Glomerular visceral epithelial cell (primary cell): ENCODE data around the gene AXIN2.
"Not testable (repeated sequence)": the region's sequence is repeated elsewhere in the genome, so short reads cannot be mapped to it uniquely, and the experiment has no call there.

Experiments used
- DNase-seq: peaks from one replicate; pipeline ENCODE4 v3.0.0-alpha.2; 2016; ENCODE audit errors: extremely low spot score

The AXIN2 gene

GRCh38 chr17:65523853-65524664, 37.4 kb downstream of the AXIN2 start:
- no peak for DNase-seq

GRCh38 chr17:65523411-65523810, 38.0 kb downstream of the AXIN2 start:
- DNase-seq: no peak

DNA sequence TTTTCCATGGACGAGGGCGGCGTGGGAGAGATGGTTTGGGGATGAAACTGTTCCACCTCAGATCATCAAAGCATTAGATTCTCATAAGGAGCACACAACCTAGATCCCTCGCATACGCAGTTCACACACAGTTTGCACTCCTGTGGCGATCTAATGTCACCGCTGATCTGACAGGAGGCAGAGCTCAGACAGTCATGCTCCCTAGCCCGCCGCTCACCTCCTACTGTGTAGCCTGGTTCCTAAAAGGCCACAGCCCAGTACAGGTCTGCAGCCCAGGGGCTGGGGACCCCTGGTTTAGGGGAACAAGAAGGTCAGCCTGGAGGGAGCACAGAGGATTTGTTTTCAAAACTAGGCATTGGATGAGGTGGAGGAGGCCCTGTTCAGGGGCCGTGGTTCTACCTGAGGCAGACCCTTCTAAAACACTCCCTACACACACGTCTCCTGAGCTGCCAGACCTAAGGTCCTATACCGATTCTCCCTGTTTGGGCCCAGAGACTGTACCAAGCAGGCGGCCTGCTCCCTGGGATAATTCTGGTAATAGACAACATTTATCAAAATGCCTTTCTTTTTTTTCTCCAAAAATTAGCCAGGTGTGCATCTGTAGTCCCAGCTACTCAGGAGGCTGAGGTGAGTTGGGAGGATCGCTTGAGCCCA, 38.6 kb downstream of the AXIN2 start:
- no peak for DNase-seq

DNA sequence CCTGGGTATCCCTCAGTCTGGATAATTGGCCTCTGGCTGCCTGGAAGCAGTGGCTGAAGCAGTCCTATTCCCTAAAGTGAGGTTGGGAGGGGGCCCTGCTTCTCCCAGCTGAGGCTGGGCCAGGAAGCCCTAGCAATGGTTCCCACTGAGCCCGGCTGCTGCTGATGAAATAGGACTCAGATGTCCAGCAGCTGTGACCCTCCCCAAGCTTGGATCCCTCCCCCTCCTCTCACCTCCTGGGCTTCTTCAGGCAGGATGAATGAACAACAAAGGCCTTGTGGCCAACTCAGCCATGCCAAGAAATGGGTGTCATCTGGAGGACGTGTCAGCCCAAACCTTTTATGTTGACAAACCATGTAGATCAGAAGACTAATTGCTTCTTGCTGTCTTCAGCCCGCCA, 42.0 kb downstream of the AXIN2 start:
- no peak for DNase-seq

- DNase-seq: no peak
Observed at GRCh38 chr17:65518256-65518655, 43.2 kb downstream of the AXIN2 start.

DNA sequence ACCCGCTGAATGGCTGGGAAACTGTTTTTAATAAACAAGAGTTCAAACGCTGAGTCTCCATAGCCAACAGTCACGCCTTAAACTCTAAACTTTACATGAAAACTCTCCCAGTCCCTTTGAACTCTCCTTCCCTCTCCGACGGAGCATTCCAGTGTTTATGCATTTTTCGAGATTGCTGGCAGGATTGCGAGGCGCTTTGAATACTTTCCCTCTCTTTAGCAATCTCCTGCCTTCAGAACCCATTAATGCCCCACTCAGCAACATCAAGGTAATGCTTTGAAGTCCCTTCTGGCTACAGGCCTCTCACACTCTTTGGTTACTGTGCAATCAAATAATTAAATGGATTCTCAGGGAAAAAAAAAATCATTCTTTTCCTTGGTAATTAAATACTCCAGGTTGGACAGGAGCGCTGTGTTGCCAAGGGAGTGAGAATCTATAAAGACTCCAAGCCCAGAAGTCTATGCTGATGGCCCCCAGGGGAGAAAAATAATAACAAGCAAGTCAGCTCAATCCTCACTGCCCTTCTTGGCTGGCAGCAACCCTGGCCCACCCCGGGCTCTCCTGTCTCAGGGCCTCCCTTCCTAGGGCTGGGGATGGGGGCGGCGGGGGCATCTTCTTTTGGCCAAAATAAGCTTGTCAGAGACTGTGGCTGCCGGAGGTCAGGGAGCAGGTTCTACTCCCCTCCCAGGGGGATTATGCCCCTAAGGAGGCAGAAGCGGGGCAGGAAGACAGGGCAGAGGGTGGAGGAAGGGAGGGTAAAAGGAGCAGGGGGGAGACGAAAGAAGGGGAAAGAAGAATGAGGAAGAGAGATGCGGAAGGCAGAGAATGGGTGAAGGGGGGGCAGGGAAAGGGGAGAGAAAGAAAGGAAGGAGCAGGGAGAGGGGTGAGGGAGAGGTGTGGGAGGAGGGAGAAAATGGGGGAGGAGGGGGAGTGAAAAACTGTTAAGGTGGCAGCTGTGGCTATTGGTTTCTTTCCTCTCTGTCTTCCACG, 45.2 kb downstream of the AXIN2 start:
- no peak for DNase-seq

DNA sequence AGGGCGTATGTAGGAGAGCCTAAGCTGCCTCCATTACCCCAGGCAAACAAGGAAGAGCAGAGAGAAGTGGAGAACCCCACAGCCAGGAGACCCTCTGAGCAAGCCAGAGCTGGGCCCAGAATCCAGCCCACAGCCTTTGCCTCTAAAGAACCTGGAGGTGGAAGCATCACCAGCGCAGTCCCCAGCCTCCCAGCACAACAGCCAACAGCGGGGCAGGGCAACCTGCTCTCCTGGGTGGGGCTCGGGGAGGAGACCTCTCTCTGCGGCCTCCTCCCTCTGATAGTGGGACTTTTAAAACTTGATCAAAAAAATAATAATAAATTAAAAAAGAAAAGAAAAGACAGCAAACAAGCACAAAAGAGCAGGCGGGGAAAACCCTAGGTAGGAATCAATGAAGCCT, 45.9 kb downstream of the AXIN2 start:
- DNase-seq: no peak

GRCh38 chr17:65514541-65514940, 46.9 kb downstream of the AXIN2 start:
- DNase-seq: no peak

DNA sequence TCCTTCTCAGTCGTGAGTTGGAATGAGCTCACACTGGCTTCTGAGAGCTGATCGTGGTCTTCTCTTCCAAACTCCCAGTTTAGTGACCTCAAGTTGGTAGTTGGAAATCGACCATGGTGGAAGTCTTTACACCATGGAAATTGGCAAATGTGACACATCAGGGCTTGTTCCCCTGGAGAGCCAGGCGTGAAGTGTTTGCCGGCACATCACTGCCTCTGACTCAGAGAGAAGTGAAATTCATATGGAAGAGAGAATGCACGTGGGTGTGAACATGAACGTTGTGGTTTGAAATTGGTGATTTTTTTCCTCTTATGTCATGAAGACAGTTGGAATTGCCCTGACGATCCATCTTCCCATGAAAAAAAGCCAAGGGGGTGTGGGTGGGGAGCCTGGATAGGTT, 47.4 kb downstream of the AXIN2 start:
- DNase-seq: peak; percentile 47

- DNase-seq: no peak
Observed at GRCh38 chr17:65511316-65511715, 50.1 kb downstream of the AXIN2 start.

DNA sequence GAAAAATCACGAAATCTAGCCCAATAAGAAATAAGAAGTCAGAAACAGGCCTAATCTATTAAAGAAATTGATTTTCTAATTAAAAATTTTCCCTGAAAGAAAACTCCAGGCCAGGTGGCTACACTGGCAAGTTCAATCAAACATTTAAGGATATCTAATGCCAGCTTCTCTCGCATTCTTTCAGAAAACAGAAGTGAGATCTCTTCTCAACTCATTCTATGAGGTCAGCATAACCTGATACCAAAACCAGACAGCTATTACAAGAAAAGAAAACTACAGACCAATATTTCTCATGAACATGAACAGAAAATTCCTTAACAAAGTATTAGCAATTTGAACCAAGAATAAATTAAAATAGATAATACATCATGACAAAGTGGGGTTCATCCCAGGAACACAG, 52.4 kb downstream of the AXIN2 start:
- DNase-seq: no peak

- DNase-seq: not testable (repeated sequence)
Observed at GRCh38 chr17:65504673-65505072, 56.8 kb downstream of the AXIN2 start.

DNA sequence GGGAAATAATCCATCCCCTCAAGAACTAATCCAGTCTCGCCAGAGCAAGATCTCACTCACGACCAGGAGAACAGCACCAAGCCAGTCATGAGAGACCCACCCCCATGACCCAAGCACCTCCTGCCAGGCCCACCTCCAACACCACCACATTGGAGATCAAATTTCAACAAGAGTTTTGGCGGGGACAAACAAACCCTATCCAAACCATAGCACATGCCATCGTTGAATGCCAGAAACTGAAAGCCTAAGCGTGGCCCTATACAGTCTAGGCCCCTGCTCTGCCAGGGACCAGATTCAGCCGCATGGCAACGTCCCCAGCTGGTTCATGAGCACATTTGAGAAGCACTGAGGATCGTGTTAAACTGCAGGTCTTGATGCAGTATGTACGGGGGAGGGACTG, 57.3 kb downstream of the AXIN2 start:
- DNase-seq: no peak

DNA sequence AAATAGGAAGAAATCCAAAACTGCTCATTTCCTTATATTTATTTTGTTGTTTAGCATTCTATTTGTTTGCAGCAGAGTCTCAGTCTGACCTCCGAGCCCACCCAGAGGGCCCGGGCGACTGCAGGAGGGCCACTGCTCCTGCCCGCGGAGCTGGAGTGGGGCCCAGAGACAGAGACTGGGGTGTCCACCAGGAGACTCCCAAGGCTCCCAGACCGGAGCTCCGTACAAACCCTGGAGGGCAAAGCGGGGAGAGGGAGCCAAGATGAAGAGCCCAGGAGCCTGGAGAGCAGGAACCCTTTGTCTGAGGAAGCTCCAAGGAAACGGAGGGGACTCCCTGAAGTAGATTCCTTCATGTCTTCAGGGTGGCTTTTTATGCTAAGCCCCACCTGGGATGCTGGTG, 57.9 kb downstream of the AXIN2 start:
- no peak for DNase-seq

GRCh38 chr17:65498816-65499215, 62.6 kb downstream of the AXIN2 start:
- no peak for DNase-seq

GRCh38 chr17:65496801-65497200, 64.6 kb downstream of the AXIN2 start:
- DNase-seq: no peak

GRCh38 chr17:65495122-65496055, 66.1 kb downstream of the AXIN2 start:
- no peak for DNase-seq

DNA sequence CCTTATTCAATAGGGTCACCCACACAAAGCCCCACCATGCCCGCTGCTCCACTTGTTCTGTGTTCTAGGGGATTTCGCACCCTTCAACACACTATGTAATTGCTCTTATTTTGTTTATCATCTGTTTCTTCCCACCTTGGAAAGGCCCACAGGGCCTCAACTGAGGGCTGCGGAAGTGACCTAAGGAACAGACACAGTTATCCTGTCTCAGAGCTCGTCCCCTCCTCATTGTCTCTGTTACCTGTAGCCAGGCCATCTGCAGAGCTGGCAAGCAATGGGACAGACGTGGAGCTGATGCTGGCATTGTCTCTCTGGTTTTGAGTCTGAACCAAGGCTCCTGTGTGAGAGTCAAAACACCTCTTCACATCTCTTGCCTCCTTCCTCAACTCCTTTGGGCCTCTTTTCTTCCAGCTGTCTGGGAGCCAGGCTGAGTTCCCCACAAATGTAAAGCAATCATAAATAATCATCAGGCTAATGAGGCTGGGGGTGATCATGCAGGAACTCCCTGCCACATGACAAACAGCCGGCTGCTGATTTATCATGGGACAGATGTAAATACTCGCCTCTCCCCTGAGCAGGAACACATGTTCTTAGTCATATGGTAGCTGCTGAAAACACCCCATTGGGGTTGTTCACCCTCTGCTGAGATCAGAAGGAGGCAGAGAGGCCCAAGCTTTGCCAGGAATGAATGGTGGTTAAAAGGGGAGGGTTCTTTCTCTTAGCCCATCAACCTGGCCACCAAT, 71.9 kb downstream of the AXIN2 start:
- DNase-seq: no peak

GRCh38 chr17:65488665-65489064, 72.8 kb downstream of the AXIN2 start:
- no peak for DNase-seq

GRCh38 chr17:65487990-65488389, 73.5 kb downstream of the AXIN2 start:
- no peak for DNase-seq
